Heart right ventricle (tissue), 16 donors: ENCODE data around the gene SP6. TPM values are rescaled to one million over a fixed set of nuclear protein-coding genes. Genes with fewer than 3 reads are reported as not detected.

Experiments
- ATAC-seq, 8 donors: fragments of 200-7000 bp; cut with Tn5 transposase; one replicate each; pipeline ENCODE4 v1.9.1; 2020; ENCODE audit warnings: mild to moderate bottlenecking in 8 of 8, moderate library complexity in 8 of 8, moderate number of reproducible peaks in 1 of 8
- DNase-seq, 2 donors: peaks; one replicate each; pipeline ENCODE4 v3.0.0-alpha.2; 2020
- H3K27ac ChIP-seq, 10 donors: fragments of 200-600 bp; sonication (generic) in 2 of 10; one replicate each; pipeline versions ENCODE4 v1.5.0 to v1.8.0; 2020 to 2022; ENCODE audit warnings: mild to moderate bottlenecking in 3 of 10
- H3K27me3 ChIP-seq, 7 donors: fragments of 200-600 bp; one replicate each; pipeline ENCODE4 v1.8.0; 2021 to 2022; ENCODE audit warnings: mild to moderate bottlenecking in 2 of 7
- H3K36me3 ChIP-seq, 9 donors: fragments of 200-600 bp; sonication (generic) in 1 of 9; one replicate each; pipeline versions ENCODE4 v1.5.0 to v1.8.0; 2020 to 2022; ENCODE audit warnings: mild to moderate bottlenecking in 2 of 9
- H3K4me1 ChIP-seq, 9 donors: fragments of 200-600 bp; sonication (generic) in 1 of 9; one replicate each; pipeline versions ENCODE4 v1.5.0 to v1.8.0; 2020 to 2022; ENCODE audit warnings: mild to moderate bottlenecking in 4 of 9
- H3K4me3 ChIP-seq, 10 donors: fragments of 200-600 bp; sonication (generic) in 2 of 10; one replicate each; pipeline versions ENCODE4 v1.5.0 to v1.8.0; 2020 to 2022; ENCODE audit warnings: mild to moderate bottlenecking in 7 of 10, moderate library complexity in 2 of 10
- H3K9me3 ChIP-seq, 11 donors: fragments of 200-600 bp in 10 of 11; sonication (generic) in 2 of 11; one replicate each; pipeline versions ENCODE4 v1.5.0 to v1.8.0; 2013 to 2022; ENCODE audit warnings: mild to moderate bottlenecking in 2 of 11, control low read depth in 1 of 11, moderate library complexity in 1 of 11
- CTCF ChIP-seq, 9 donors: fragments of 200-600 bp; sonication (generic) in 2 of 9; IDR thresholded peaks; one replicate each; pipeline versions ENCODE4 v1.5.0 to v1.8.0; 2021 to 2022; ENCODE audit warnings: antibody characterized with exemption in 9 of 9, mild to moderate bottlenecking in 5 of 9, moderate library complexity in 1 of 9
- WGBS, 2 donors: extraction: QIAGEN DNeasy Blood & Tissue Kit; methylation state at CpG; one replicate each; pipeline ENCODE4 v1.1.7; 2013; ENCODE audit warnings: inconsistent platforms in 1 of 2; 5-methylcytosine and 5-hydroxymethylcytosine counted together
- intact Hi-C, 10 donors: fragments of 100-400 bp; cut with DNase I; formaldehyde crosslinking; loops; one replicate each; pipeline versions ENCODE4 v1.11.1 to v1.14.2; 2022
- long read RNA-seq, 3 donors: library from polyadenylated mRNA; unstranded; transcript quantifications; one replicate each; pipeline ENCODE4 v2.0.0, GENCODE V29; 2020 to 2021
- polyA plus RNA-seq, 2 donors: library from polyadenylated mRNA; stranded (reverse); fragments of 200-250 nt; gene quantifications; one replicate each; pipeline ENCODE4 v1.2.3, GENCODE V29; 2013
- total RNA-seq, 10 donors: library from RNA; stranded (reverse); fragmentation: NEBNext Ultra II Directional in 3 of 10; extraction: Animal tissue kit (Norgen Biotek cat#: 25700) in 3 of 10; gene quantifications; one replicate each; pipeline versions ENCODE4 v1.2.1 to v1.2.4, GENCODE V29; 2021 to 2023
- donor health status: Arrhythmogenic right ventricular cardiomyopathy.
- donor health status: ischemic (EF 13 %, LVEDD 7.1; RV severe dilation, severe dysfunction).
- donor health status: healthy with polysubstance abuse.
- donor health status: DM: no; HTN: yes; CAD: no.
- donor health status: DM: no; HTN: no; CAD: no.
- donor health status: ischemic (EF 25% LVEDD 6.9; RV normal size, moderate dysfunction).
- donor health status: ischemic (EF 25% LVEDD 5.7; RV mildly dilated, moderate dysfunction).
- donor health status: healthy.
- donor health status: DM: yes; HTN: yes; CAD: no.
- donor health status: Ischemic cardiomyopathy.
- donor health status: ischemic (EF 35%, LVEDD 5.7; RV mildly dilated, moderate dysfunction).
- donor health status: nonischemic (EF 11% LVEDD 7.7; RV severe dilation, severe dysfunction).
- donor health status: DM: yes; HTN: yes; CAD: no.
- donor health status: PGD.
- donor health status: ischemic (EF 29% LVEDD 5.4; RV normal size, mild dysfunction).
- donor health status: nonischemic (EF 23%, LVEDD 6.1; RV moderate dilation, normal function).

The SP6 gene
- total RNA-seq (under 1 TPM; 0.05 to 0.51 (median 0.20) TPM), polyA plus RNA-seq (1 to 10 TPM in 1 of 2 donors, under 1 TPM in 1; 0.22 to 1.9 TPM)
- long read RNA-seq, donor 1 = 0 reads
- long read RNA-seq, donor 2 = 0 reads
- long read RNA-seq, donor 3, partial matches to known transcripts = 0 of 1 reads
- long read RNA-seq, donor 3, other reads (novel, unspliced or antisense) = 1 of 1 reads

GRCh38 chr17:47850692-47851573 lies at the start of gene SP6:
SP6 (minus strand) TSS chr17:47851163; CDS start chr17:47848429, 2,734 bp downstream.
- Histone ChIP-seq H3K27ac (peak within 1 kb of the TSS in 1 of 10 donors; percentile 68), H3K27me3 (peaks cover 27 to 100% (median 91%) of the 10 kb centered on the region in 7 donors), H3K4me3 (peak within 1 kb of the TSS; percentile 6 to 54 (median 45)), H3K9me3 (no peaks in the 10 kb centered on the region), H3K36me3 (no peaks in the 10 kb centered on the region), H3K4me1 (peaks cover 5 to 45% (median 13%) of the 10 kb centered on the region in 9 donors)
- peak; percentile 69 to 87 (median 80) for ATAC-seq
- peak; percentile 36 to 55 for DNase-seq
- TF ChIP-seq CTCF (IDR thresholded peaks at IDR 0.05) = peak in 5 of 9 donors; percentile 13 to 52 (median 44)
- WGBS, 2 donors = 5 to 6% methylated on average over 61 to 71 of the region's 71 CpGs
- intact Hi-C loops = loop anchor here in 1 of 10 donors (5.0 kb wide), 1 partner anchor 281 kb away; no protein-coding TSS in a partner anchor

GRCh38 chr17:47899643-47900042 lies 48.7 kb upstream of the SP6 start:
- ATAC-seq (no peak), DNase-seq (no peak)
- 47 to 53% methylated on average over 5 of the region's 5 CpGs for WGBS, 2 donors
- H3K4me1 ChIP-seq = peaks cover 23 to 86% (median 67%) of the 10 kb centered on the region in 9 donors
- TF ChIP-seq CTCF (IDR thresholded peaks at IDR 0.05) = no peak
- no peaks in the 10 kb centered on the region for H3K9me3 ChIP-seq
- H3K27me3 ChIP-seq = no peaks in the 10 kb centered on the region
- intact Hi-C loops = loop anchor here in 5 of 10 donors (5.0 to 10.0 kb wide), 3 partner anchors 43 to 48 kb away; partner anchors contain the start of gene PNPO (in 2 of the 5)
- H3K27ac ChIP-seq = peak overlapping the region; percentile 48 to 100 (median 80)
- peaks cover 0 to 15% (median 0%) of the 10 kb centered on the region in 9 donors for H3K36me3 ChIP-seq
- no peak overlapping the region for H3K4me3 ChIP-seq

DNA sequence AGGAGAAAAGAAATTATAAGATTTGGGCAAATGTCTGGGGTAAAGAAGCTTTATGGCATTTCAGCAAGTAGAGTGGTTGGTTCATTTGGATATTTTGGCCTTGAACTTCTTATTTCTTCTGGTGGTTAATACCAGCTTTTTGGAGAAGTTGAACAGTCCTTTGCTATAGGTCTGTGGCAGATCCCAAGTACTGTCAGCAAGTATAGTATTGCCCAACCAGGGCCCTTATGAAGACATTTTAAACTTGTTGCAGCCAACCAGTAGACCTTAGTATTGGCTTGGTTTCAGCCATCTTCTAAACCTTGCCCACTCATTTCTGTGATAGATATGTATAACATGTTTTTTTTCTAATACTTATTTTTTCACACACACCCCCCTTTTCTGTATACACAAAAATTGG lies 47.3 kb upstream of the SP6 start:
- no peak overlapping the region for H3K4me3 ChIP-seq
- H3K36me3 ChIP-seq = peaks cover 0 to 15% (median 0%) of the 10 kb centered on the region in 9 donors
- peak overlapping the region in 9 of 10 donors; percentile 96 to 100 (median 99) for H3K27ac ChIP-seq
- no peaks in the 10 kb centered on the region for H3K27me3 ChIP-seq
- intact Hi-C loops = loop anchor here in 5 of 10 donors (5.0 to 10.0 kb wide), 3 partner anchors 44 to 49 kb away; partner anchors contain the start of gene PNPO (in 2 of the 5)
- H3K9me3 ChIP-seq = no peaks in the 10 kb centered on the region
- ATAC-seq (no peak), DNase-seq (no peak)
- TF ChIP-seq CTCF (IDR thresholded peaks at IDR 0.05) = no peak
- H3K4me1 ChIP-seq = peaks cover 14 to 80% (median 61%) of the 10 kb centered on the region in 9 donors

GRCh38 chr17:47897561-47897960 lies 46.6 kb upstream of the SP6 start:
- no peak for DNase-seq
- peak overlapping the region in 8 of 10 donors; percentile 69 to 98 (median 80) for H3K4me3 ChIP-seq
- no peaks in the 10 kb centered on the region for H3K9me3 ChIP-seq
- no peak for TF ChIP-seq CTCF (IDR thresholded peaks at IDR 0.05)
- no peaks in the 10 kb centered on the region for H3K27me3 ChIP-seq
- H3K27ac ChIP-seq = peak overlapping the region; percentile 96 to 100 (median 99)
- intact Hi-C loops = loop anchor here in 7 of 10 donors (2.0 to 10.0 kb wide), 5 partner anchors 43 to 73 kb away; partner anchors contain the start of genes PNPO (in 3 of the 7) and CDK5RAP3 (in 2 of the 7)
- H3K36me3 ChIP-seq = peaks cover 0 to 11% (median 0%) of the 10 kb centered on the region in 9 donors
- whole genome bisulfite sequencing, 2 donors = 54 to 60% methylated on average over 5 of the region's 5 CpGs
- ATAC-seq = no peak
- peaks cover 11 to 73% (median 61%) of the 10 kb centered on the region in 9 donors for H3K4me1 ChIP-seq
